HG02852 (cell line): ENCODE results near the gene ATXN2.
"Not testable (repeated sequence)": the region's sequence is repeated elsewhere in the genome, so short reads cannot be mapped to it uniquely, and the experiment has no call there.

Source experiments
- ATAC-seq: cut with Tn5 transposase; IDR thresholded peaks from one replicate; pipeline ENCODE4 v1.9.1; 2021; ENCODE audit warnings: mild to moderate bottlenecking, moderate library complexity; ENCODE audit not compliant: unreplicated experiment

The ATXN2 gene

GRCh38 chr12:111600205-111600642 is 1.1 kb upstream of the ATXN2 start:
- ATAC-seq: no peak

GRCh38 chr12:111599453-111600204 is 514 bp upstream of the ATXN2 start:
- ATAC-seq: peak; percentile 65

DNA sequence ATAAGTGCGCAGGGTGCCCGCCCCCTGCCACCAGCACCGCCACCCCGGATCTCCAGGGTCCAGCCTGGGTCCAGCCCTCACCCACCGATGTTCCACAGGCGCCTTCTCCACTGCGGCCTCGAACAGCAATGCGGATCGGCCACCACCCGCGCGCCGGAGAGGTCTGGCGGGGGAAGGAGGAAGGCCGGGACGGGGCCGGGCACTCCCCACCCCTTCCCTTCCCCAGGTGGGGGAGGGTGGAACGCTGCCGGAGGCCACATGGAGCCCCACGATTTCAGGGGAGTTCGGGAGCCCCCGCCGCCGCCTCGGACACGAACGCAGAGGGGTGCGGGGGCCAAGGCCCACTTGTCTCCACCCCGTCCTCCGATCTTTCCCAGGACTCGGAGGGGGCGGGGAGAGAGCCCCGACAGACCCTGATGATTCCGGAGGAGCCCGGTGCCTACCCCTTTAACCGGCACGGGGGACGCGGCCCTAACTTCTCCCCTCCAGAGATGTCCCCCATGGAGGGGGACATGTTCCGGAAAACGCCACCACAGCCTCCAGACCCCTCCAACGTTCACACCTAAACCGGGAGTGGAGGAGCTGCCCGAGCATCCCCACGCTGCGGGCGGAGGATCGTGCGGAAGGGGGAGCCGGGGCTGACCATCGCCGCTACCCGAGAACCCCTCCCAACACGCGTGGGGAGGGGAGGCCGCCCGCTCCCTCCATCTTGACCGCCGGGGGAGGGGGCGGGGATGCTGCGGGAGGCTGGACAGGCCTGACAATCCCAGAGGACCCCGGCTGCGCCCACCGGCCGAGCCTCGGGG is 1.1 kb downstream of the ATXN2 start:
- ATAC-seq: peak; percentile 23

GRCh38 chr12:111596985-111597830 is 1.9 kb downstream of the ATXN2 start:
- ATAC-seq: no peak

DNA sequence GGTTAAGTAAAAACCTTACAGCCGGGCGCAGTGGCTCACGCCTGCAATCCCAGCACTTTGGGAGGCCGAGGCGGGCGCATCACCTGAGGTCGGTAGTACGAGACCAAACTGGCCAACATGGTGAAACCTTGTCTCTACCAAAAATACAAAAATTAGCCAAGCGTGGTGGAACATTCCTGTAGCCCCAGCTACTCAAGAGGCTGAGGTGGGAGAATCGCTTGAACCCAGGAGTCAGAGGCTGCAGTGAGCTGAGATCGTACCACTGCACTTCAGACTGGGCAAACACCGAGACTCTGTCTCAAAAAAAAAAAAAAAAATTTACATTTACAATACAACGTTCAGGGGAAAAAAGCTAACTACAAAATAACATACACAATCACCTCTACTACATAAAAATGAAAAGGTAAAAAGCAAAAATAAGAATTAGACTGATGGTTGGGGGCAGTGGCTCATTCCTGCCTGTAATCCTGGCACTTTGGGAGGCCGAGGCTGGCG is 3.7 kb downstream of the ATXN2 start:
- ATAC-seq: not testable (repeated sequence)

GRCh38 chr12:111591399-111592010 is 7.6 kb downstream of the ATXN2 start:
- not testable (repeated sequence) for ATAC-seq

- no peak for ATAC-seq
Observed at GRCh38 chr12:111590552-111590951, 8.6 kb downstream of the ATXN2 start.

DNA sequence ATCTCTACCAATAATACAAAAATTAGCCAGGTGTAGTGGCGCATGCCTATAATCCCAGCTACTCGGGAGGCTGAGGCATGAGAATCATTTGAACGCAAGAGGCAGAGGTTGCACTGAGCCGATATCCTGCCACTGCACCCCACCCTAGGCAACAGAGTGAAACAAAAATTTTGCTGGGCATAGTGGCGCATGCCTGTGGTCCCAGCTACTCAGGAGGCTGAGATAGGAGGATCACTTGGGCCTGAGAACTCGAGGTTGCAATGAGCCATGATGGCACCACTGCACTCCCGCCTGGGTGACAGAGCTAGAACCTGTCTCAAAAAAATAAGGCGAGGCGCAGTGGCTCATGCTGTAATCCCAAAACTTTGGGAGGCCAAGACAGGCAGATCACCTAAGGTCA is 9.5 kb downstream of the ATXN2 start:
- no peak for ATAC-seq

DNA sequence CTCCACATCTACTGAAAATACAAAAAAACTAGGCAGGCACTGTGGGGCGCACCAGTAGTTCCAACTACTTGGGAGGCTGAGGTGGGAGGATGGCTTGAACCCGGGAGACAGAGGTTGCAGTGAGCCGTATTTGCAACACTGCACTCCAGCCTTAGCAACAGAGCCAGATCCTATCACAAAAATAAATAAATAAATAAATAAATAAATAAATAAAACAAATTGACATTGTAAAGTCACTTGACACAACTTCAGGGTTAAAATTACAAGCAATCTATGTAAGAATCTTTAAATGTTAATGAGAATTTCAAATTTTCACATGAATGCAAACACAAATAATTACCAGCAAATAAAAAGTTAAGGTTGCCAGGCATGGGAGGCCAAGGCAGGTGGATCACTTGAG is 11.1 kb downstream of the ATXN2 start:
- no peak for ATAC-seq

GRCh38 chr12:111586986-111587385 is 12.1 kb downstream of the ATXN2 start:
- no peak for ATAC-seq

DNA sequence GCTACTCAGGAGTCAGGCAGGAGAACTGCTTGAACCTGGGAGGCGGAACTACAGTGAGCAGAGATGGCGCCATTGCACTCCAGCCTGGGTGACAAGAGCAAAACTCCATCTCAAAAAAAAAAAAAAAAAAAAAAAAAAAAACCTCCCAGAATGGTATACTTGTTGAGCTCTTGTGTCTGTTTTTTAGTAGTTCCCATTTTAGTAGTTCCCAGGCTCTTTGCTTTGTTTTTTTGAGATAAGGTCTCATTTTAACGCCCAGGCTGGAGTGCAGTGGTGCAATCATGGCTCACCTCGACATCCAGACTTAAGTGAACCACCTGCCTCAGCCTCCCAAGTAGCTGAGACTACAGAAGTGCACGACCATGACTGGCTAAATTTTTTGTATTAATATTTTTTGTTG is 13.4 kb downstream of the ATXN2 start:
- ATAC-seq: no peak

DNA sequence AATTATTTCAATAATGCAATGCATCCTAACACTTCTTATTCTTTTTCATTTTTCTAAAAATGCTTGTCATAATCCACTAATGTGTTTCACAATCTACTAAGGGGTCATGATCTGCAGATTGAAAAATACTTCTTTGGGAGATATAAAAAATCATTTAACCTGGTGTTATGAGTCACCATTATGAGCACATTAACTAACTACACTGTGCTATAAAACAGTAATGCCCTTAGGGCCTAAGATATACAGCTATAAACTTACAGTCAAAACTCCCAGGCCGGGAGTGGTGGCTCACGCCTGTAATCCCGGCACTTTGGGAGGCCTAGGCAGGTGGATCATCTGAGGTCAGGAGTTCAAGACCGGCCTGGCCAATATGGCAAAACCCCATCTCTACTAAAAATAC is 14.2 kb downstream of the ATXN2 start:
- ATAC-seq: no peak

DNA sequence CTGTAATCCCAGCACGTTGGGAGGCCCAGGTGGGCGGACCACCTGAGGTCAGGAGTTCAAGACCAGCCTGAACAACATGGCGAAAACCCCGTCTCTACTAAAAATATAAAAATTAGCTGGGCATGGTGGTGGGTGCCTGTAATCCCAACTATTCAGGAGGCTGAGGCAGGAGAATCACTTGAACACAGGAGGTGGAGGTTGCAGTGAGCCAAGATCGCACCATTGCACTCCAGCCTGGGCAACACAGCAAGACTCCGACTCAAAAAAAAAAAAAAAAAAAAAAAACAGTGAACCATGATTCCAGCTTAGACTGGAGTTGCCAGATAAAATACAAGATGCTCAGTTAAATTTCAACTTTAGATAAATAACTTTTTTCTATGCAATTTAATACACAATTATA is 15.6 kb downstream of the ATXN2 start:
- not testable (repeated sequence) for ATAC-seq

DNA sequence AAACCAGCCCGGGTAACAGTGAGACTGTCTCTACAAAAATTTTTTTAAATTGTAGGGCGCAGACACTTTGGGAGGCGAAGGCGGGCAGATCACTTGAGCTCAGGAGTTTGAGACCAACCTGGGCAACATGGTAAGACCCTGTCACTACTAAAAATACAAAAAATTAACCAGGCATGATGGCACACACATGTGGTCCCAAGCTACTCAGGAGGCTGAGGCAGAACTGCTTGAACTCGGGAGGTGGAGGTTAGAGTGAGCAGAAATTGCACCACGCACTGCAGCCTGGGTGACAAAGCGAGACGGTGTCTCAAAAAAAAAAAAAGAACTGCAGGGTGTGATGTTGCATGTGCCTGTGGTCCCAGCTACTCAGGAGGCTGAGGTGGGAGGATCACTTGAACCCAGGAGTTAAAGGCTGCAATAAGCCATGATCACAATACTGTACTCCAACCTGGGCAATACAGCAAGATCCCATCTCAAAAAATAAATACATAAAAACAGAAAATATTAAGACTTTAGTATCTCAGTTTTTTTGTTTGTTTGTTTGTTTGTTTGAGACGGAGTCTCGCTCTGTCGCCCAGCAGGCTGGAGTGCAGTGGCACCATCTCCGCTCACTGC is 16.9 kb downstream of the ATXN2 start:
- no peak for ATAC-seq

- ATAC-seq: no peak
Observed at GRCh38 chr12:111581434-111582132, 17.5 kb downstream of the ATXN2 start.

DNA sequence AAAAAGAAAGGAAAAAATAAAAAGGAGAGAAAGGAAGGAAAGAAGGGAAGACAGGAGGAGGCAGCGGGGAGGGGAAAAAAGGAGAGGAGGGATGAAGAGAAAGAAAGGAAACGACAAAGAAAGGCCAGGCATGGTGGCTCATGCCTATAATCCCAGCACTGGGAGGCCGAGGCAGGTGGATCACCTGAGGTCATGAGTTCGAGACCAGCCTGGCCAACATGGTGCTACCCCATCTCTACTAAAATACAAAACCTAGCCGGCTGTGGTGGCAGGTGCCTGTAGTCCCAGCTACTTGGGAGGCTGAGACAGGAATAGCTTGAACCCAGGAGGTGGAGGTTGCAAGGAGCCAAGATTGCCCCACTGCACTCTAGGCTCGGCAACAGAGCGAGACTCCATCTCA is 18.4 kb downstream of the ATXN2 start:
- ATAC-seq: no peak

DNA sequence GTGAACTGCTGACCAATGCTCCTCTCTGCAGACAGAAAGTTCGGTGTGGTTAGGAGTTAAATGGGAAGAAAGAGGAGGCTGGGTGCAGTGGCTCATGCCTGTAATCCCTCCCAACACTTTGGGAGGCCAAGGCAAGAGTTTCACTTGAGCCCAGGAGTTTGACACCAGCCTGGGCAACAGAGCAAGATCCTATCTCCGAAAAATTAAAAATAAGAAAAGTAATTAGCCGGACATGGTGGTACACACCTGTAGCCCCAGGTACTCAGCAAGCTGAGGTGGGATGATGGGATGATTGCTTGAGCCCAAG is 19.0 kb downstream of the ATXN2 start:
- ATAC-seq: no peak

- ATAC-seq: no peak
Observed at GRCh38 chr12:111578971-111579340, 20.2 kb downstream of the ATXN2 start.

GRCh38 chr12:111578276-111578970 is 20.7 kb downstream of the ATXN2 start:
- no peak for ATAC-seq
